CD4-positive, alpha-beta memory T cell (primary cell): ENCODE data around the gene RALB. TPM values are rescaled to one million over a fixed set of nuclear protein-coding genes. Genes with fewer than 3 reads are reported as not detected.
A peak's percentile ranks its signal among the peaks of the same experiment; 100 is the strongest.

Experiments used
- CTCF ChIA-PET: fragments of 350-600 bp; sonication (Branson Sonifier 250); formaldehyde crosslinking; loops from one replicate; lab custom pipeline; 2021; ENCODE audit warnings: inconsistent platforms; ENCODE audit not compliant: partially characterized antibody; lab: Charles Lee
- POLR2A ChIA-PET: fragments of 350-600 bp; sonication (Branson Sonifier 250); formaldehyde crosslinking; loops from one replicate; lab custom pipeline; 2021; ENCODE audit not compliant: partially characterized antibody; lab: Charles Lee
- DNase-seq, 5 donors: peaks; one replicate each; pipeline versions ENCODE4 v3.0.0 to v3.0.0-alpha.2; 2020 to 2022; ENCODE audit warnings: mixed read lengths in 1 of 5
- H3K27ac ChIP-seq: one replicate; pipeline ENCODE4 v1.7.0; 2013; ENCODE audit warnings: low read depth, low read length
- H3K27me3 ChIP-seq: 2 replicates; pipeline ENCODE4 v1.7.0; 2013; ENCODE audit warnings: mild to moderate bottlenecking, low read length, moderate library complexity; ENCODE audit not compliant: insufficient read depth
- H3K36me3 ChIP-seq: 2 replicates; pipeline ENCODE4 v1.7.0; 2013; ENCODE audit warnings: mild to moderate bottlenecking, low read length, moderate library complexity; ENCODE audit not compliant: insufficient read depth
- H3K4me1 ChIP-seq: 2 replicates; pipeline ENCODE4 v1.7.0; 2013; ENCODE audit warnings: mild to moderate bottlenecking, low read length, moderate library complexity; ENCODE audit not compliant: insufficient read depth
- H3K4me3 ChIP-seq, 2 donors: one replicate each; pipeline ENCODE4 v1.7.0; 2013; ENCODE audit warnings: low read length in 2 of 2, mild to moderate bottlenecking in 1 of 2
- H3K9me3 ChIP-seq, 2 donors: one replicate each; pipeline ENCODE4 v1.7.0; 2013; ENCODE audit warnings: low read length in 2 of 2, control low read depth in 1 of 2; ENCODE audit not compliant: control insufficient read depth in 1 of 2
- H3K27ac Mint-ChIP-seq, 7 donors: one replicate each; pipeline ENCODE4 v1.8.0; 2020 to 2021; ENCODE audit warnings: mixed read lengths in 7 of 7, mild to moderate bottlenecking in 6 of 7, inconsistent platforms in 3 of 7, moderate library complexity in 3 of 7
- H3K27me3 Mint-ChIP-seq, 2 donors: one replicate each; pipeline ENCODE4 v1.8.0; 2020 to 2021; ENCODE audit warnings: mixed read lengths in 2 of 2
- H3K36me3 Mint-ChIP-seq, 2 donors: one replicate each; pipeline ENCODE4 v1.8.0; 2020 to 2021; ENCODE audit warnings: mixed read lengths in 2 of 2, inconsistent platforms in 1 of 2, mild to moderate bottlenecking in 1 of 2
- H3K4me1 Mint-ChIP-seq, 4 donors: one replicate each; pipeline ENCODE4 v1.8.0; 2020 to 2021; ENCODE audit warnings: mixed read lengths in 4 of 4, mild to moderate bottlenecking in 1 of 4
- H3K4me3 Mint-ChIP-seq, 8 donors: one replicate each; pipeline ENCODE4 v1.8.0; 2020 to 2021; ENCODE audit warnings: mixed read lengths in 8 of 8, mild to moderate bottlenecking in 7 of 8, moderate library complexity in 6 of 8, inconsistent platforms in 3 of 8
- H3K9me3 Mint-ChIP-seq, 8 donors: one replicate each; pipeline ENCODE4 v1.8.0; 2020 to 2021; ENCODE audit warnings: mixed read lengths in 8 of 8, mild to moderate bottlenecking in 5 of 8, inconsistent platforms in 3 of 8, moderate library complexity in 1 of 8
- intact Hi-C: fragments of 100-400 bp; cut with micrococcal nuclease; formaldehyde crosslinking; loops from one replicate; pipeline ENCODE4 v1.15.1; 2023
- polyA plus RNA-seq, 2 donors: library from polyadenylated mRNA; unstranded; fragments of 300-500 nt; fragmentation: Illumina TruSeq; gene quantifications; one replicate each; pipeline ENCODE4 v1.2.3, GENCODE V29; 2021
- total RNA-seq, 2 experiments: library from RNA; stranded (reverse); gene quantifications; one replicate each; pipeline ENCODE4 v1.2.3, GENCODE V29; 2021

Gene RALB
- total and polyA plus RNA-seq, 4 experiments from 2014 or later: 14.0 to 50.4 (median 24.4) TPM

GRCh38 chr2:120299004-120299403 lies 46.4 kb downstream of the RALB start:
- Histone ChIP-seq H3K4me1 (no peaks in the 10 kb centered on the region), H3K9me3 (no peaks in the 10 kb centered on the region), H3K27me3 (no peaks in the 10 kb centered on the region), H3K36me3 (peaks cover 7% of the 10 kb centered on the region), H3K27ac (no peak overlapping the region), H3K4me3 (no peak overlapping the region)
- Mint-ChIP-seq H3K4me3 (no peak overlapping the region), H3K27ac (no peak overlapping the region), H3K4me1 (peaks cover 0 to 5% (median under 1%) of the 10 kb centered on the region in 4 donors), H3K36me3 (peaks cover 36 to 47% of the 10 kb centered on the region in 2 donors), H3K27me3 (no peaks in the 10 kb centered on the region), H3K9me3 (no peaks in the 10 kb centered on the region)
- intact Hi-C loops: no loop called here
- CTCF ChIA-PET: interaction anchor here (1.4 to 11.3 kb wide), 2 partner anchors 14 to 123 kb away, joined by 3 to 91 read pairs; no protein-coding TSS in a partner anchor
- DNase-seq: no peak
- POLR2A ChIA-PET: no interaction called here

- Histone ChIP-seq H3K4me3 (no peak overlapping the region), H3K27ac (no peak overlapping the region), H3K36me3 (peaks cover 7% of the 10 kb centered on the region), H3K9me3 (no peaks in the 10 kb centered on the region), H3K27me3 (no peaks in the 10 kb centered on the region), H3K4me1 (no peaks in the 10 kb centered on the region)
- peaks cover 31 to 42% of the 10 kb centered on the region in 2 donors for H3K36me3 Mint-ChIP-seq
- no peak for DNase-seq
- peaks cover 0 to 5% (median under 1%) of the 10 kb centered on the region in 4 donors for H3K4me1 Mint-ChIP-seq
- no peak overlapping the region for H3K27ac Mint-ChIP-seq
- H3K9me3 Mint-ChIP-seq: no peaks in the 10 kb centered on the region
- intact Hi-C loops: no loop called here
- H3K27me3 Mint-ChIP-seq: no peaks in the 10 kb centered on the region
- POLR2A ChIA-PET: no interaction called here
- CTCF ChIA-PET: interaction anchor here (1.4 to 11.3 kb wide), 2 partner anchors 13 to 123 kb away, joined by 3 to 91 read pairs; no protein-coding TSS in a partner anchor
- H3K4me3 Mint-ChIP-seq: no peak overlapping the region
Observed at GRCh38 chr2:120299561-120299960, 46.9 kb downstream of the RALB start.

- Histone ChIP-seq H3K4me1 (no peaks in the 10 kb centered on the region), H3K27ac (no peak overlapping the region), H3K4me3 (no peak overlapping the region), H3K36me3 (peaks cover 7% of the 10 kb centered on the region), H3K27me3 (no peaks in the 10 kb centered on the region), H3K9me3 (no peaks in the 10 kb centered on the region)
- ChIA-PET CTCF (interaction anchor here (11.3 kb wide), 1 partner anchor 13 kb away, joined by 91 read pairs; no protein-coding TSS in a partner anchor), POLR2A (no interaction called here)
- no peak for DNase-seq
- H3K9me3 Mint-ChIP-seq: no peaks in the 10 kb centered on the region
- no peaks in the 10 kb centered on the region for H3K27me3 Mint-ChIP-seq
- intact Hi-C loops: no loop called here
- no peak overlapping the region for H3K4me3 Mint-ChIP-seq
- peaks cover 30 to 41% of the 10 kb centered on the region in 2 donors for H3K36me3 Mint-ChIP-seq
- H3K27ac Mint-ChIP-seq: no peak overlapping the region
- peaks cover 0 to 5% (median under 1%) of the 10 kb centered on the region in 4 donors for H3K4me1 Mint-ChIP-seq
Observed at GRCh38 chr2:120300385-120300784, 47.7 kb downstream of the RALB start.

GRCh38 chr2:120301284-120301683 lies 48.6 kb downstream of the RALB start:
- Mint-ChIP-seq H3K4me1 (peaks cover 0 to 7% (median under 1%) of the 10 kb centered on the region in 4 donors), H3K27me3 (no peaks in the 10 kb centered on the region), H3K36me3 (peaks cover 26 to 42% of the 10 kb centered on the region in 2 donors), H3K9me3 (no peaks in the 10 kb centered on the region), H3K27ac (peak overlapping the region in 1 of 7 donors; percentile 13), H3K4me3 (no peak overlapping the region)
- Histone ChIP-seq H3K9me3 (no peaks in the 10 kb centered on the region), H3K27me3 (no peaks in the 10 kb centered on the region), H3K36me3 (peaks cover 3% of the 10 kb centered on the region), H3K4me3 (no peak overlapping the region), H3K27ac (no peak overlapping the region), H3K4me1 (no peaks in the 10 kb centered on the region)
- intact Hi-C loops: no loop called here
- CTCF ChIA-PET: interaction anchor here (11.3 kb wide), 1 partner anchor 12 kb away, joined by 91 read pairs; no protein-coding TSS in a partner anchor
- DNase-seq: no peak
- POLR2A ChIA-PET: no interaction called here

DNA sequence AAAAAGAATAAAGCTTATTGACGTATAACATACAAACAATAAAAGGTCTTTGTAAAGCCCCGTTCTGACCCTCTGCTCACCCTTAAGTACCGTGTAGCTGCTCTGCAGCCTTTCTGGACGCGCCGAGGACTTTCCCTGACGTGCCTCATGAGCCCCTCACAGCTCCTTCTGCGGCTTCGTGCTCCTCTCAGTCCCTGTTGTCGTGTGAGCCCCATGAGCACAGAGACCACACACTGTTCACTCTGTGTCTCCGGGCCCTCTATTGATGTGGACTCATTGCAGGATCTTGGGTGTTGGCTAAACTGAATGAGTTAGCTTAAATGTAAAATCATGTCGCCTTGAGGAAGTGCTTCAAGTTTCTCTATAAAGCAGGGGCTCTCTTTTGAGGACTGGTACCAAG lies 49.6 kb downstream of the RALB start:
- no peaks in the 10 kb centered on the region for H3K27me3 Mint-ChIP-seq
- Histone ChIP-seq H3K4me3 (no peak overlapping the region), H3K9me3 (no peaks in the 10 kb centered on the region), H3K27ac (no peak overlapping the region), H3K27me3 (no peaks in the 10 kb centered on the region), H3K36me3 (peaks cover 3% of the 10 kb centered on the region), H3K4me1 (no peaks in the 10 kb centered on the region)
- no peaks in the 10 kb centered on the region for H3K9me3 Mint-ChIP-seq
- ChIA-PET CTCF (interaction anchor here (0.7 to 11.3 kb wide), 3 partner anchors 11 to 642 kb away, joined by 3 to 91 read pairs (median 3); no protein-coding TSS in a partner anchor), POLR2A (no interaction called here)
- H3K36me3 Mint-ChIP-seq: peaks cover 21 to 36% of the 10 kb centered on the region in 2 donors
- intact Hi-C loops: no loop called here
- no peak for DNase-seq
- no peak overlapping the region for H3K27ac Mint-ChIP-seq
- H3K4me3 Mint-ChIP-seq: no peak overlapping the region
- H3K4me1 Mint-ChIP-seq: peaks cover 0 to 7% (median under 1%) of the 10 kb centered on the region in 4 donors

DNA sequence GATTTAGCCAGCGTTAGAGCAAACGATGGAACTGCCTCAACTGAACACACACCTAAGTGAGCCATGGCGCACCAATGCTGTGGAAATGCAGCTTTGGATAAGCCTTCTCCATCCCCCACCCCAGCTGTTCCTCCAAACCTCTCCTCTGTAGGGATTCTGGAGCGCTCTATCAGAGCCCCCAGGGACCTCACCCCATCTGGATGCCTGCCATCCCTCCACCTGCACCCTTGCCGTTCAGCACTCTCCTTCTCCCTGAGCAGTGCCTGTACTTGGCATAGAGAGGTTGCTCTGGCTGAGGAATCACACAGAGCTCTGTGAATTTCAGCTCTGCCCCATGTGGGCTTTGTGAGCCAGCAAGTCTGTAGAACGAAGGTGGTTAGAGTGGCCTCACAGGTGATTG lies 50.5 kb downstream of the RALB start:
- H3K9me3 ChIP-seq: no peaks in the 10 kb centered on the region
- H3K9me3 Mint-ChIP-seq: no peaks in the 10 kb centered on the region
- H3K36me3 Mint-ChIP-seq: peaks cover 14 to 35% of the 10 kb centered on the region in 2 donors
- ChIA-PET CTCF (interaction anchor here (1.2 to 11.3 kb wide), 2 partner anchors 10 to 642 kb away, joined by 3 to 91 read pairs; no protein-coding TSS in a partner anchor), POLR2A (no interaction called here)
- no peak overlapping the region for H3K4me3 Mint-ChIP-seq
- DNase-seq: no peak
- no peak overlapping the region for H3K27ac ChIP-seq
- no peak overlapping the region for H3K4me3 ChIP-seq
- no peaks in the 10 kb centered on the region for H3K4me1 ChIP-seq
- no peak overlapping the region for H3K27ac Mint-ChIP-seq
- intact Hi-C loops: no loop called here
- H3K36me3 ChIP-seq: no peaks in the 10 kb centered on the region
- H3K4me1 Mint-ChIP-seq: peaks cover 0 to 7% (median under 1%) of the 10 kb centered on the region in 4 donors
- H3K27me3 Mint-ChIP-seq: no peaks in the 10 kb centered on the region
- H3K27me3 ChIP-seq: no peaks in the 10 kb centered on the region

DNA sequence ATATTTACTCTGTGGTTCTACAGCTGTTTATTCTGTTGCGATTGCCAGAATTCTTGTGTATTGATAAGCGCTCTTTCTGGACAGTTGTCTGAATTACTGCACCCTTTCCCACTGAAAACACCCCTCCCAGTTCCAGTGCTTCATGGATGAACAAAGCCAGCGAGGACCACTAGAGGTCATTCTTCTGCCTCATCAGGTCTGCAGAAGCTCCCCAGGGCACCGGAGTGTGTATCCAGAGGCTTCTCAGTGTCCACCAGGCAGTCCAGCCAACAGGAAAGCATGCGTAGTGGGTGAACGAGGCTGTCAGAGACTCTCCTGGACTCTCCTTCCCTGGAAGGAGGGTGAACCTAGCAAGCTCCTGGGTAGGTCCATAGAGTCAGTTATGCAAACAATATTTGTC lies 52.6 kb downstream of the RALB start:
- Histone ChIP-seq H3K4me3 (no peak overlapping the region), H3K4me1 (no peaks in the 10 kb centered on the region), H3K36me3 (no peaks in the 10 kb centered on the region), H3K27ac (no peak overlapping the region), H3K27me3 (no peaks in the 10 kb centered on the region), H3K9me3 (no peaks in the 10 kb centered on the region)
- no peaks in the 10 kb centered on the region for H3K27me3 Mint-ChIP-seq
- H3K36me3 Mint-ChIP-seq: peaks cover 4 to 23% of the 10 kb centered on the region in 2 donors
- DNase-seq: no peak
- ChIA-PET CTCF (interaction anchor here (11.3 kb wide), 1 partner anchor 8 kb away, joined by 91 read pairs; no protein-coding TSS in a partner anchor), POLR2A (no interaction called here)
- intact Hi-C loops: no loop called here
- H3K4me1 Mint-ChIP-seq: peaks cover 0 to 7% (median under 1%) of the 10 kb centered on the region in 4 donors
- no peaks in the 10 kb centered on the region for H3K9me3 Mint-ChIP-seq
- no peak overlapping the region for H3K27ac Mint-ChIP-seq
- no peak overlapping the region for H3K4me3 Mint-ChIP-seq
